GM19193 (cell line): Measurements from ENCODE around the gene MMP3.

Experiments
- POLR2A ChIP-seq: IDR thresholded peaks from 4 replicates; pipeline ENCODE4 v1.6.1; 2011; ENCODE audit not compliant: insufficient read depth, insufficient read length; ENCODE audit errors: extremely low read depth

The MMP3 gene

DNA sequence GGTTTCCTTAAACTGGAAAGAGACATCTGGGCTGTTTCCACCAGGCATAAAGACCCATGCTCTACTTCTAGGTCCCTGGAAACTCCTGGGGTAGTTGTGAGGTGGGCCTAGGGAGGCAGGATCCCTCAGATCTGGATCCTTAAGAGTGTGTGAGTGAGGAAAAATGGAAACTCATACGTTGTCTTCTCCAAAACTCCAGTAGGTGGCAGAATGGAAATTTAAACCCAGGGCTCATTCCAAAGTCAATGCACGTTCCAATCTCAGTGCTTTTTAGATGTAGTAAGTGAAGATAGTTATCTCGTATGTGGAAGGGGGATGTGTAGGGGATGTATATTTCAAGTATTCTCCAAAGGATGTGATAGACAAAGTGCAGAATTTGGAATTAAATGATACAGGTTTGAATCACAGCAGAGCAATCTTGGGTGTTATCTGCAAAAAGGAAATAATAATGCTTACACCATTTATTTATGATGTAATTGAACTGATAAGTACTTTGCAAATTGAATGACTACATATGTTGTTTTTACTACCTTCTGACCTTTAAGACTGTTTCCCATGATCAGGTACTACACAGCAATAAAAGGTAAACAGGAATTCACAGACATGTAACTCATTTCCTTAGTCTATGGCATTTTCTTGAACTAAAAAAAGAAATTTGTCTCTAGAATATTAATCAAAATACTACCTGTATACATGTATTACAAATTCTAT is 32.3 kb downstream of the MMP3 start:
- TF ChIP-seq POLR2A, result no peak

- no peak for TF ChIP-seq POLR2A
Observed at GRCh38 chr11:102809971-102810370, 33.4 kb downstream of the MMP3 start.

GRCh38 chr11:102807921-102808320 is 35.5 kb downstream of the MMP3 start:
- no peak for TF ChIP-seq POLR2A

GRCh38 chr11:102806296-102806695 is 37.1 kb downstream of the MMP3 start:
- no peak for TF ChIP-seq POLR2A

DNA sequence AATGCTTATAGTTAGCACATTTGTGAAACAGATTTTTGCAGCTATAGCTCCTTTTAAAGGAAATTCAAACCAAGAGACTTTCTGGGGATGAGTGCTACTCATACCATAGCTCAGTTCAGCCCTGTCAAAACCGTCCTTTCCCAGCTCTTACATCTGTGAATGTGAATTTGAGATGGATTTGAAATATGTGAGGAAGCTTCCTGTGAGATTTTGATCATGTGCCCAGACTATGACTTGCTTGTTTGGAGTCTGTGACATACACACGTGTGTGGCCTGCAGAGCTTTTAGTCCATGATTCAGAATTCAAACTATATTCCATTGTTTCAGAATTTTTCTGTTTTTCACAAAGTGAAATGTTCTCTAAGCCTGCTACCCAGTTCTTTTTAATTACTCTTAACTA is 41.1 kb downstream of the MMP3 start:
- TF ChIP-seq POLR2A, result no peak

DNA sequence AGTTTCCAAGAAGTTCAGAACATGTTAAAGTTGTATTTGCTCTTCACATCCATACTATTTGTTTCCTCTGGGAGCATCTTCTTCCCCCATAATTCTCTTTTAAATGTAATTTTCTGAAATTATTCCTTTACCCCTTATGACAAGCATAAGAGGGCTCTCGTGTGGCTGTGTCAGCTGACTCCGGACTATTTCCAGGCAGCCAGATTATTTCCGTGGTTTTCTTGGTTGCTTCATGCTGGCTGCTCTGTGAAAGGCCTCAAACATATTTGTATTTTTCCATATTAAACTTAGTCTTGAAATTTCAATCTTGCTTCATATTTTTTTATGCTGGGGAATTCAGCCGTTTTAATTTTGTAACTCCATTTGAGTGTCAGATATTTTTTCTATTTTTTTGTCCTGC is 42.6 kb downstream of the MMP3 start:
- TF ChIP-seq POLR2A, result no peak

GRCh38 chr11:102799681-102800340 is 43.6 kb downstream of the MMP3 start:
- no peak for TF ChIP-seq POLR2A

GRCh38 chr11:102798012-102798746 is 45.2 kb downstream of the MMP3 start, which contains the start of gene MMP1:
Gene MMP1, minus strand, starts transcription at chr11:102798160. Its CDS starts 68 bp downstream, at chr11:102798092.
- no peak for TF ChIP-seq POLR2A

GRCh38 chr11:102794382-102794781 is 49.0 kb downstream of the MMP3 start:
- no peak for TF ChIP-seq POLR2A

DNA sequence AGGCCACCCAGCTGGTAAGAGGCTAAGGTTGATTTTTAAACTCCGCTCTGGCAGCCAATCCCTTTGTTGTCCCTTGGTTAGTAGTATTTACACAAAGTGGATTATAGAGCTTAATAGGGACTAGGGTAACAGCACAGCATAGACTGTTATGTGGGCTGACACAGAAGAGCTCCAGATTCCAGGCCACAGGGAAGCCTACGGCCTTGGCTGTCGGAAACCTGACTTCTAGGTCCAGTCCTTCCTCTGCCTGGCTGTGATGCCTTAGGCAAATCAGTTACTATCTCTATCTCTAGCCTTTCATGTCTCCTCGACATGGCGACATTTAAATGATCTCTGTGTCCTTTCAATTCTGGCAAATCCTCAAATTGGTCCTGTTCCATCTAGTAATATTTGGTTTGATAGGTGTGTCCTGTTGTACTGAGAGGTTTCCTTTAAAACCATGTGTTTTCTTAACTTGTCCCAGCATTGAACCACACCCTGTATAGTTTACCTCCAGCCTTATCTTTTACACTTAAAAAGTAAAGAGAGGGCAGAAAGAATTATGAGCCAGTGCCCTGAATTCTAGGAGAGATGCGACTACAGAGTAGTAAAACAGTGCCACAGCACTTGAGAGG is 49.6 kb downstream of the MMP3 start:
- TF ChIP-seq POLR2A, result no peak

GRCh38 chr11:102792604-102793003 is 50.8 kb downstream of the MMP3 start:
- TF ChIP-seq POLR2A, result no peak

DNA sequence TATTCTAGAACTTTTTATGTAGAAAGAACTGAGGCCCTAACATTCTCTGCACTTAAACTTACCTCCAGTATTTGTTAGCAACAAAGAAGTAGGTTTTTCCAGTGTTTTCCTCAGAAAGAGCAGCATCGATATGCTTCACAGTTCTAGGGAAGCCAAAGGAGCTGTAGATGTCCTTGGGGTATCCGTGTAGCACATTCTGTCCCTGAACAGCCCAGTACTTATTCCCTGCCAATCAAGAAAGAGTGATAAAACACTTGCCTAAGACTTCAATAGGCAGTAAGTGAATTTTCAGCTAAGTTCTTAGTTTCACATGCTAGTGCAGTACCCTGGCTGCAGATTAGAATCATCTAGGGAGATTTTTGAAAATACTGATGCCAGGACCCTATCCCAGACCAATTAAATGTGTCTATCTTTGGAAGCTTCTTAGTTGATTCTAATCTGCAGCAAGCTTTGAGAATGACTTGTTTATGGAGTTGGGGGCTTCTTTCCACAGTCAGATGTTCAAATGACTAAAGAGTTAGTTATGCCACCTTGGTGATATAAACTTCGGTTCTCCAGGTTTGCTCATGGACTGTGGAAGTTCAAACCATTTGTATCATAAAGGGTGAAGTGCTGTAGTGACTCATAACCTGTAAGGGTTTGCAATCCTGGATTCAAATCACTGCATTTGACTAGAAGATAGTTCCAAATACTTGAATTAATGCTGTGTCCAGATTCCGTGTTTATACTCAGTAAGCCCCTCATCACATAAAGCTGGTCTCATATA is 52.0 kb downstream of the MMP3 start:
- no peak for TF ChIP-seq POLR2A

- TF ChIP-seq POLR2A, result no peak
Observed at GRCh38 chr11:102788334-102788995, 54.9 kb downstream of the MMP3 start.
